HG02571 (cell line): ENCODE results near the gene LRP1B.
A peak's percentile ranks its signal among the peaks of the same experiment; 100 is the strongest.
"Not testable (repeated sequence)": the region's sequence is repeated elsewhere in the genome, so short reads cannot be mapped to it uniquely, and the experiment has no call there.

Experiments used
- ATAC-seq: cut with Tn5 transposase; IDR thresholded peaks from one replicate; pipeline ENCODE4 v1.9.1; 2021; ENCODE audit warnings: mild to moderate bottlenecking, moderate library complexity; ENCODE audit not compliant: unreplicated experiment

Gene LRP1B

GRCh38 chr2:140669911-140670310 lies 1460.9 kb downstream of the LRP1B start:
- no peak for ATAC-seq

DNA sequence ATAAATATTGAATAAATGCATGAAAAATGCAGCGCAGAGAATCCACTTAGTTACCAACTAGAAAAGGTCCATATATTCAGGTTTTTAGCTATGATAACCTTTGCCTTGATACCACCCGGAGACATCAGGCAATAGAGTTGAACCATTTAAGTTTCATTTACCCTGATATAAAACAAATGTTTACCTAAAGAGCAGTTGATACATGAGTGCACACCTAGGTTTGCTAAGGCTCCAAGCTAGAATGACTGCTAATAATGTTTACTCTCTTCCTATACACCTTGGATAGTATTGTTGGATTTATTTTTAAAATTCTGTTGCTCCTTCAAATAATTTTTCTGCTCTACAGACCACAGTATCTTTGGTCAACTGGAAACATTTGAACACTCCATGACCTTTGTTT lies 1463.6 kb downstream of the LRP1B start:
- ATAC-seq: no peak

DNA sequence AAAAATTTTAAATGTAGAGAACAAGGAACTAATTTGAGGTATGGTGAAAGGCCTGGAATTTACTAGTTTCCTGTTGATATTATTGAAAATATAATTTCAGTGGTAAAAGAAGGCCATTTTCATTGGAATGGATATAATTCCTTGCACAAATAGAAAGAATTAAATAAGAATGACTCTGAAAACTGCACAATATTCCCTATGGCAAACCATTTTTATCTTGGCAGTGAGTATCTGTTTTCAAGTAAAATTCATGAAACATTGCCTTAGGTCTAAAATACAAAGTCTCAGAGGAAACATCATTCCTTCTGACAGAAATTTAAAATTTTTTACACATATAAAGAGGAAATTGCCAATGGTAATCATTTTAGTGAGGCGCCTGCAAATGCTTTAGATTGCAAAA lies 1468.3 kb downstream of the LRP1B start:
- no peak for ATAC-seq

DNA sequence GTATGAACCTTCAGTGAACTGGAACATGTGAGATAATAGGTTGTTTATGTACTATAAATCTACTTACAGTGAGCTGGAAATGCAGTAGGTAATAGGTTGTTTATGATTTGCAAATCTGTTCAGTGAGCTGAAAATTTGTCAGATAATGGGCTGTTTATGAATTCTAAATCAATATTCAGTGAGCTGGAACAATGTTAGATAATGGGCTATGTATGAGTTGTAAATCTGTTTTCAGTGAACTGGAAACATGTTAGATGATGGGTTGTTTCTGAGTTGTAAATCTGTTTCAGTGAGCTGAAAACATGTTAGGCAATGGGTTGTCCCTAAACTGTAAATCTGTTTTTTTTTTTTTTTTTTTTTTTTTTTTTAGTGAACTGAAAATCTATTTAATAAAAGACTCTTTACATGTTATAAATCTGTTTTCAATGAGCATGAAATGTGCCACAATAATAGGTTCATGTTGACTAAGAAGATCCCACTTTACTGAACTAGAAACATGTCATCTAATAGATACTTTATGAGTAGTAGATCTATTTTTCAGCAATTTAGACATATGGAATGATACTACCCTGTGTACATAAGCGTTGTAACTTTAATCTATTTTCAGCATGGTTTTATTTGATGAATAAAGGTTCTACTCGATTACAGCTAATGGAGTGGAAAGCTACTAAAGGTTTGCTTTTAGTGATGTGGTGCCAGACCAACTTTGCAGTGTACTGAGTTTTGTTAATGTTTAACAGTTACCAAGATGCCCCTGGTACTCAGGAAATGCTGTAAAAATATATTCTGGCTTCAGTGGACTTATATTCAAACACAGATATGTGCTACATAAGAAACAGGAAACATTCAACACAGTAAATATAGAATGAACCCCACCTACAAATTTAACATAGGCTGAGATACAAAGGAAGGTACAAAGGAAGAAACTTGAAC lies 1471.8 kb downstream of the LRP1B start:
- no peak for ATAC-seq

- no peak for ATAC-seq
Observed at GRCh38 chr2:140657657-140658056, 1473.2 kb downstream of the LRP1B start.

- no peak for ATAC-seq
Observed at GRCh38 chr2:140654565-140654964, 1476.3 kb downstream of the LRP1B start.

GRCh38 chr2:140650825-140651224 lies 1480.0 kb downstream of the LRP1B start:
- no peak for ATAC-seq

DNA sequence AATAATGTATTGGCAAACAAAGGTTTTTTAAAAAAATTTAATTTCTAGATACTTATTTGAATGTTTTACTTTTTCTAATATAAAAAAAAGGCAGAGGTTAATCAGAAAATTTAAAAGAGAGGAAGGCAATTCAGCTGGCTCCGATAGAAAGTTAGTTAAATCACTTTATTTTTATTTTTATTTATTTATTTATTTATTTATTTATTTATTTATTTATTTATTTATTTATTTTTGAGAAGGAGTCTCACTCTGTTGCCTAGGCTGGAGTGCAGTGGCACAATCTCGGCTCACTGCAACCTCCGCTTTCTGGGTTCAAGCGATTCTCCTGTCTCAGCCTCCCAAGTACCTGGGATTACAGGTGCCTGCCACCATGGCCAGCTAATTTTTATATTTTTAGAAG lies 1480.7 kb downstream of the LRP1B start:
- not testable (repeated sequence) for ATAC-seq

GRCh38 chr2:140648393-140648792 lies 1482.4 kb downstream of the LRP1B start:
- no peak for ATAC-seq

GRCh38 chr2:140643761-140644187 lies 1487.0 kb downstream of the LRP1B start:
- ATAC-seq: no peak

- no peak for ATAC-seq
Observed at GRCh38 chr2:140641163-140641562, 1489.7 kb downstream of the LRP1B start.

GRCh38 chr2:140639628-140640027 lies 1491.2 kb downstream of the LRP1B start:
- ATAC-seq: peak; percentile 84

DNA sequence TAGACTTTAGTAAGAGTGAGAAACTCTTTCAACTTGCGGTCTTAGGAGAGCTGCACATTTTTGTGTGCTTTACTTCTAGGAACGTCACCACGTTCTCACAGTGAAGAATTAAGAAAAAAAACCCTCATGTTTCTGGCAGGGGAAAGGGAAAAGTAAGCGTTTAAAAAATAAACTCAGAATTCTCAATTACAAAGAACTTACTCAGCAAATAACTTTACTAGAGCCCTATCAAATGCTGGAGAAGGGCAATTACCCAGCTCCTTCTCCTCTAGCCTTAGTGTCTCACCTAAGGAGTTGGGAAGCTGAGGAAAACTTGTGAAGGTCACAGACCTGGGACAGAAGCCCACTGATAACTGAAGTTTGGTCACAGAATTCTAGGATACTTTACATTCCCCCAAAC lies 1500.3 kb downstream of the LRP1B start:
- ATAC-seq: no peak

DNA sequence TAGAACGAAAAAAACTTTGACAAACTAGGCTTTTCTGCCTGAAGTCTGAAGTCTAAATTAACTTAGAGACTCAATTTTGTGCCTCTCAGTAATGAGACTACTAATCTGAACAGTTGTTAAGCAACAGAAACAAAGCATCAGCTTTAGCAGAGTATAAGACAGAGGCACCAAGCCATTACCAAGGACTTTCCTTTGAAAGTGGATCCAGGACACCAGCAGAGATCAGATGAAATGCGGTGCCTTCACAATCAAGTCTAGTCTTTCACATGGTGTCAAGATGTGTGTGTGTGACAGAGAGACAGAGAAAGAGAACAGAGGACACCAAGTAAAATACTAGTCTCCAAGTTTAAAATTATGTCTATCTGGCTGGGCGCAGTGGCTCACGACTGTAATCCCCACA lies 1502.9 kb downstream of the LRP1B start:
- ATAC-seq: no peak

GRCh38 chr2:140627136-140627535 lies 1503.7 kb downstream of the LRP1B start:
- no peak for ATAC-seq

GRCh38 chr2:140624200-140624599 lies 1506.6 kb downstream of the LRP1B start:
- ATAC-seq: no peak

GRCh38 chr2:140621583-140622362 lies 1509.0 kb downstream of the LRP1B start:
- ATAC-seq: no peak

DNA sequence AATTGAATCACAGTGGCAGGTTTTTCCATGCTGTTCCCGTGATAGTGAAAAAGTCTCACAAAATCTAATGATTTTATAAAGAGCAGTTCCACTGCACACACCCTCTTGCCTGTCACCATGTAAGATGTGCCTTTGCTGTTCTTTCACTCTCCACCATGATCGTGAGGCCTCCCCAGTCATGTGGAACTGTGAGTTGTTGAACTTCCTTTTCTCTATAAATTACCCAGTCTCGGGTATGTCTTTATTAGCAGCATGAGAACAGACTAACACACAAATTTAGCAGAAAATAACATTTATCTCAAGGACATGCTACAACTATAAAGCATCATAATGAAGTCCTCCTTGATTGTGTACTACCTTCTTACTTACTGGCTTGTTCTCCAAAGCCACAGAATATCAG lies 1526.0 kb downstream of the LRP1B start:
- ATAC-seq: no peak

- ATAC-seq: no peak
Observed at GRCh38 chr2:140604096-140604495, 1526.7 kb downstream of the LRP1B start.

GRCh38 chr2:140603416-140603815 lies 1527.4 kb downstream of the LRP1B start:
- ATAC-seq: no peak

DNA sequence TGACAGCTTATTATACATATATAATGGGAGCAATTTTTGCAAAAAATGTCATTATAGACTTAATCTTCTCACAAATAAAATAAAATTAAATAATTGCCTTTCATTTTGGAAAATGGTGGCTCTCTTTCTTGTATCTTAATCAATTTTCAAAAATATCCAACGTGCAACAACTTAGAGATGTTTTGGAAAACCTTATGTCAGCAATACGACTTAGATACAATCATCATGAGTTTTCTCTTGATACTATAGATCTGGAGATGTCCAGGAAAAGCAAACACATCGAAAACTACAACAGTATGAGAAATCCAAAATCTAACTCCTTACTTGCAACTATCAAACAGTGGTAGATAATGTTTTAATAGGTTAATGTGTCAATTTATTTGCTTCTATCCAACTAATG lies 1529.0 kb downstream of the LRP1B start:
- ATAC-seq: no peak

- ATAC-seq: no peak
Observed at GRCh38 chr2:140601342-140601741, 1529.5 kb downstream of the LRP1B start.
